HG02885 (cell line): ENCODE results near the gene GARRE1.

Source experiments
- ATAC-seq: cut with Tn5 transposase; IDR thresholded peaks from one replicate; pipeline ENCODE4 v1.9.1; 2021; ENCODE audit warnings: mild to moderate bottlenecking; ENCODE audit not compliant: unreplicated experiment, poor library complexity

The GARRE1 gene

GRCh38 chr19:34282611-34283519 is 28.5 kb downstream of the GARRE1 start:
- no peak for ATAC-seq

GRCh38 chr19:34284505-34284904 is 30.2 kb downstream of the GARRE1 start:
- ATAC-seq, result no peak

GRCh38 chr19:34287662-34288140 is 33.3 kb downstream of the GARRE1 start:
- ATAC-seq, result no peak

GRCh38 chr19:34288381-34288780 is 34.0 kb downstream of the GARRE1 start:
- ATAC-seq, result no peak

GRCh38 chr19:34291235-34291634 is 36.9 kb downstream of the GARRE1 start:
- ATAC-seq, result no peak

GRCh38 chr19:34295103-34295502 is 40.7 kb downstream of the GARRE1 start:
- no peak for ATAC-seq

- no peak for ATAC-seq
Measured at GRCh38 chr19:34298891-34299520, 44.7 kb downstream of the GARRE1 start.

- no peak for ATAC-seq
Measured at GRCh38 chr19:34299576-34299975, 45.2 kb downstream of the GARRE1 start.

GRCh38 chr19:34300380-34300779 is 46.0 kb downstream of the GARRE1 start:
- no peak for ATAC-seq

GRCh38 chr19:34300962-34301361 is 46.6 kb downstream of the GARRE1 start:
- no peak for ATAC-seq
